ENCODE data around the gene PRC1. TPM values are rescaled to one million over a fixed set of nuclear protein-coding genes. Genes with fewer than 3 reads are reported as not detected.
"Not testable (repeated sequence)": the region's sequence is repeated elsewhere in the genome, so short reads cannot be mapped to it uniquely, and the experiment has no call there.

The PRC1 gene
- total RNA-seq, 2 experiments from 2014 or later: 149 to 224 TPM

- CTCF ChIA-PET (ENCODE audit: unreplicated experiment): no interaction called here
- Histone ChIP-seq H3K4me2 (ENCODE audit: low read length) (no peak overlapping the region), H4K20me1 (ENCODE audit: insufficient read depth, low read length) (no peaks in the 10 kb centered on the region), H3K4me1 (ENCODE audit: insufficient read depth, low read length, poor library complexity, severe bottlenecking) (peaks cover 14% of the 10 kb centered on the region), H2AFZ (ENCODE audit: low read length) (no peak overlapping the region), H3K79me2 (ENCODE audit: insufficient read depth, low read depth, low read length) (peaks cover 7% of the 10 kb centered on the region; the same call in 1 of the 2 replicates), H3K9me2 (ENCODE audit: insufficient read depth, low read length) (no peaks in the 10 kb centered on the region), H3K9me3 (ENCODE audit: low read length) (no peaks in the 10 kb centered on the region), H3K36me3 (ENCODE audit: insufficient read depth, low read length) (no peaks in the 10 kb centered on the region), H3K4me3 (ENCODE audit: low read depth, low read length, poor library complexity, severe bottlenecking) (no peak overlapping the region), H3K27ac (ENCODE audit: low read depth, low read length, poor library complexity, severe bottlenecking) (no peak overlapping the region)
- no TSS peak for BruUV-seq (replicated peaks)
- POLR2A ChIA-PET: no interaction called here
- intact Hi-C loops (cut with micrococcal nuclease; ENCODE audit: unreplicated experiment): no loop called here
- TF ChIP-seq, protein P1, sequence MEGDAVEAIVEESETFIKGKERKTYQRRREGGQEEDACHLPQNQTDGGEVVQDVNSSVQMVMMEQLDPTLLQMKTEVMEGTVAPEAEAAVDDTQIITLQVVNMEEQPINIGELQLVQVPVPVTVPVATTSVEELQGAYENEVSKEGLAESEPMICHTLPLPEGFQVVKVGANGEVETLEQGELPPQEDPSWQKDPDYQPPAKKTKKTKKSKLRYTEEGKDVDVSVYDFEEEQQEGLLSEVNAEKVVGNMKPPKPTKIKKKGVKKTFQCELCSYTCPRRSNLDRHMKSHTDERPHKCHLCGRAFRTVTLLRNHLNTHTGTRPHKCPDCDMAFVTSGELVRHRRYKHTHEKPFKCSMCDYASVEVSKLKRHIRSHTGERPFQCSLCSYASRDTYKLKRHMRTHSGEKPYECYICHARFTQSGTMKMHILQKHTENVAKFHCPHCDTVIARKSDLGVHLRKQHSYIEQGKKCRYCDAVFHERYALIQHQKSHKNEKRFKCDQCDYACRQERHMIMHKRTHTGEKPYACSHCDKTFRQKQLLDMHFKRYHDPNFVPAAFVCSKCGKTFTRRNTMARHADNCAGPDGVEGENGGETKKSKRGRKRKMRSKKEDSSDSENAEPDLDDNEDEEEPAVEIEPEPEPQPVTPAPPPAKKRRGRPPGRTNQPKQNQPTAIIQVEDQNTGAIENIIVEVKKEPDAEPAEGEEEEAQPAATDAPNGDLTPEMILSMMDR (conservative IDR thresholded peaks at IDR 0.05; ENCODE audit: low read length): no peak
- no peak for TF ChIP-seq EZH2phosphoT487 (IDR thresholded peaks at IDR 0.05; ENCODE audit: borderline replicate concordance, low read depth, low read length)
- no peak for DNase-seq (ENCODE audit: low spot score)
Observed at GRCh38 chr15:90924375-90924774, 70.0 kb downstream of the PRC1 start.

DNA sequence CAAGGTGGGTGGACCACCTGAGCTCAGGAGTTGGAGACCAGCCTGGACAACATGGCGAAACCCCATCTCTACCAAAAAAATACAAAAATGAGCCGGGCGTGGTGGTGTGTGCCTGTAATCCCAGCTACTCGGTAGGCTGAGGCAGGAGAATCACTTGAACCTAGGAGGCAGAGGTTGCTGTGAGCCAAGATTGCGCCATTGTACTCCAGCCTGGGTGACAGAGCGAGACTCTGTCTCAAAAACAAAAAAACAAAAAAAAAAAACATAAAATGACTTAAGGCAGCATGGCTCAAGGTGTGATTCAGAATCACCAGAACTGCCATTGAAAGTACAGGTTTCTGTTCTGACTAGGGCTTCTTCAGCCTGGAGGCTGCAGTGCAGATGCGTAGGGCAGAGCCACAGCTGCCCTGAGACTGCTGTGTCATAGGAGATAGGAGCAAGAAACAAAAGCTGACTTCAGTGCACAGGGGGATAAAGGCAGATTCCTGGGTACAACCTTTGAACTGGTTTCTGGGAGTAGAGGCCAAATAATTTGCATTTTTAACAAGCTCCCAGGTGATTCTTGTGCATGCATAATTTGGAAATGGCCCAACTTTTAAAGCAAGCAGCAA, 71.5 kb downstream of the PRC1 start:
- POLR2A ChIA-PET: interaction anchor here (0.6 to 1.4 kb wide), 3 partner anchors 10 to 153 kb away, joined by 3 to 7 read pairs (median 3); partner anchors contain the start of gene HDDC3
- H3K4me2 ChIP-seq (ENCODE audit: low read length); H3K79me2 ChIP-seq (ENCODE audit: insufficient read depth, low read depth, low read length); H3K36me3 ChIP-seq (ENCODE audit: insufficient read depth, low read length); DNase-seq (ENCODE audit: low spot score); H3K4me3 ChIP-seq (ENCODE audit: low read depth, low read length, poor library complexity, severe bottlenecking); H4K20me1 ChIP-seq (ENCODE audit: insufficient read depth, low read length); intact Hi-C loops (cut with micrococcal nuclease; ENCODE audit: unreplicated experiment); H2AFZ ChIP-seq (ENCODE audit: low read length); H3K27ac ChIP-seq (ENCODE audit: low read depth, low read length, poor library complexity, severe bottlenecking); H3K9me3 ChIP-seq (ENCODE audit: low read length); CTCF ChIA-PET (ENCODE audit: unreplicated experiment); H3K4me1 ChIP-seq (ENCODE audit: insufficient read depth, low read length, poor library complexity, severe bottlenecking); BruUV-seq (replicated peaks); H3K9me2 ChIP-seq (ENCODE audit: insufficient read depth, low read length): not testable (repeated sequence)

DNA sequence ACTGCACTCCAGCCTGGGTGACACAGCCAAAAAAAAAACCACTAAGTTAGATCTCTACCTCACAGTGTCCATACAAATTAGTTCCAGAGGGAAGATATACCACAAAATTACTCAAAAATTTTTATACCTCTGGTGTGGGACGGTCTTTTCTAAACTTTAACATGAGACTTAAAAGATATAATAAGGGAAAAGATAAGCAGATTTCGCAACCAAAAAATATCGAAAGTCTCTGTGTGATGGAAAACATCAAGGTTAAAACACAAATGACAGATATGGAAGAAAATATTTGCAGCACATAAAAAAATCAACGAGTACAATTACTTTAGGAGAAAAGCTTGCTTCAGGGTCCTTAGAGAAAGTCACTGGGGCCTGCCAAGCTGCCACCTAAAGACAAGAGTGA, 72.4 kb downstream of the PRC1 start:
- Histone ChIP-seq H3K9me3 (ENCODE audit: low read length) (no peaks in the 10 kb centered on the region), H3K4me3 (ENCODE audit: low read depth, low read length, poor library complexity, severe bottlenecking) (no peak overlapping the region), H2AFZ (ENCODE audit: low read length) (no peak overlapping the region), H3K4me2 (ENCODE audit: low read length) (no peak overlapping the region), H3K9me2 (ENCODE audit: insufficient read depth, low read length) (no peaks in the 10 kb centered on the region), H3K79me2 (ENCODE audit: insufficient read depth, low read depth, low read length) (no peaks in the 10 kb centered on the region), H3K4me1 (ENCODE audit: insufficient read depth, low read length, poor library complexity, severe bottlenecking) (peaks cover under 1% of the 10 kb centered on the region), H3K27ac (ENCODE audit: low read depth, low read length, poor library complexity, severe bottlenecking) (no peak overlapping the region), H4K20me1 (ENCODE audit: insufficient read depth, low read length) (no peaks in the 10 kb centered on the region), H3K36me3 (ENCODE audit: insufficient read depth, low read length) (no peaks in the 10 kb centered on the region)
- TF ChIP-seq, protein P1 (conservative IDR thresholded peaks at IDR 0.05; ENCODE audit: low read length): no peak
- no peak for TF ChIP-seq EZH2phosphoT487 (IDR thresholded peaks at IDR 0.05; ENCODE audit: borderline replicate concordance, low read depth, low read length)
- no TSS peak for BruUV-seq (replicated peaks)
- ChIA-PET CTCF (ENCODE audit: unreplicated experiment) (no interaction called here), POLR2A (interaction anchor here (0.6 to 1.4 kb wide), 2 partner anchors 10 to 665 kb away, joined by 3 to 7 read pairs; partner anchors contain the start of gene HDDC3)
- DNase-seq (ENCODE audit: low spot score): no peak
- intact Hi-C loops (cut with micrococcal nuclease; ENCODE audit: unreplicated experiment): no loop called here

Data from OCI-LY7 (cell line).